GM21367 (cell line): ENCODE data around the gene VPS9D1.

ENCODE experiments used
- ATAC-seq: cut with Tn5 transposase; IDR thresholded peaks from one replicate; pipeline ENCODE4 v1.9.1; 2021; ENCODE audit not compliant: unreplicated experiment

Gene VPS9D1

GRCh38 chr16:89733322-89733721 lies 12.6 kb upstream of the VPS9D1 start:
- no peak for ATAC-seq

- ATAC-seq = no peak
These were observed 12.2 kb upstream of the VPS9D1 start for GRCh38 chr16:89732918-89733242.

DNA sequence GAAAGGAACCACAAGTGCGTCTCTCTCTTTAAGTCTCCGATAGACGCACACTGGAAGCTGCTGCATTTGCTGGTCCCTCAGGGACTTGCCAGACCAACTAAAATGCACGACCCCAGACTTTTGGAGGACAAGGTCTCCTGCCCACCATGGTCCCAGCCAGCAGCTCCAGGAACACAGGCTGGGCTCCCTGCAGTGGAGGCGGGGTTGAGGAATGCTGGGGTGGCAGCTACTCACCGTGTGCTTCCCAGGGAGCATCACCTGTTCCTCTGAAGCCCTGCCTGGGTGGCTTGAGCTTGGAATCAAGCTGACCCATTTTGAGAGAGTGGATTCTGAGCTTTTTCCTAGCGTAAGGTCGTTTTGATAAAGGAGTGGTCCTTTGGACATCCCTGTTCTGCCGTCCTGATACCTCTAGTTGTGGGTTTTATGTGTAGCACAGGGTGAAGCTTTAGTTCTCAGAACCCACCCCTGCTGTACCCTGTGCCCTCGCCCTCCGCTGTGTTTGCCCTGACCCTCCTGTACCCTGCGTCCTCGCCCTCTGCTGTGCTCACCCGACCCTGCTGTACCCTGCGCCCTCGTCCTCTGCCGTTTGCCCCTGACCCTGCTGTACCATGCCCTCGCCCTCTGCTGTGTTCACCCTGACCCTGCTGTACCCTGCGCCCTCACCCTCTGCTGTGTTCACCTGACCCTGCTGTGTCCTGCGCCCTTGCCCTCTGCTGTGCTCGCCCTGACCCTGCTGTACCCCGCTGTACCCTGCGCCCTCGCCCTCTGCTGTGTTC lies 11.6 kb upstream of the VPS9D1 start:
- ATAC-seq = no peak

GRCh38 chr16:89730610-89731234 lies 10.0 kb upstream of the VPS9D1 start:
- ATAC-seq = no peak

GRCh38 chr16:89729863-89730593 lies 9.3 kb upstream of the VPS9D1 start:
- no peak for ATAC-seq

GRCh38 chr16:89729293-89729692 lies 8.6 kb upstream of the VPS9D1 start:
- no peak for ATAC-seq

GRCh38 chr16:89727406-89728120 lies 6.9 kb upstream of the VPS9D1 start:
- ATAC-seq = no peak

- ATAC-seq = no peak
These were observed 2.9 kb upstream of the VPS9D1 start for GRCh38 chr16:89723279-89724250.

GRCh38 chr16:89722392-89723278 lies 1.9 kb upstream of the VPS9D1 start:
- no peak for ATAC-seq

DNA sequence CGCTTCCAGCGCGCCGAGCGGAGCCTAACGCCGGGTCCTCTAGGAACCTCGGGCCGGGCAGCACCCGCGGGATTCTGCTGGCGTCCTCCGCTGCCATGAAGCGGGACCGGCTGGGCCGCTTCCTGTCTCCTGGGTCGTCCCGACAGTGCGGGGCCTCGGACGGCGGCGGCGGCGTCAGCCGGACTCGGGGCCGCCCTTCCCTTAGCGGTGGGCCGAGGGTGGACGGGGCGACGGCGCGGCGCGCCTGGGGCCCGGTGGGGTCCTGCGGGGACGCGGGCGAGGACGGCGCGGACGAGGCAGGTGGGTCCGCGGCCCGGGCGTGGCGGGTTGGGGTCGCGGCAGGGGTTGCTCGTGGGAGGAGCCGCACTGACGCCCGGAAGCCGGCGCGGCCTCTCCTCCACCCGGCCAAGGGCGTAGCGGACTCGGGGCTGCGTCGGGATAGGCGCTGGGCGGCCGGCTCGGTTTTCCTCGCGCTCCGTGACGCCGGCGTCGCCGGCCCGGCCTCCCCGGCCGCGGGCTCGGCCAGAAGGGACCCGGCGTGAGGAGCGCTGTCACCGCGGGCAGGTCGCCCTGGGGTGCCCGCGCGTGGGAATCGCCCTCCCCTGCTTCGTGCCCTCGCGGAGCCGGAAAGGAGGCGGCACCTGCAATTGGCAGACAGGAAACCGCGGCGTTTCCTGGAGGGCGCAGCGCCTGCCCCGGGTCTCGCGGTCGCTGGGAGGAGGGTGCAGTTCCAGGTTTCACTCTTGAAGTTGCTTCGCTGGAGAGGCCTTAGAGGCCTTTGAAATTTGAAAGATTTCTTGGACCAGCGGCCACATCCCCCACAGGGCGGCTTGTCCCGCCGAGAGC lies 1.1 kb upstream of the VPS9D1 start:
- ATAC-seq = peak; percentile 21

DNA sequence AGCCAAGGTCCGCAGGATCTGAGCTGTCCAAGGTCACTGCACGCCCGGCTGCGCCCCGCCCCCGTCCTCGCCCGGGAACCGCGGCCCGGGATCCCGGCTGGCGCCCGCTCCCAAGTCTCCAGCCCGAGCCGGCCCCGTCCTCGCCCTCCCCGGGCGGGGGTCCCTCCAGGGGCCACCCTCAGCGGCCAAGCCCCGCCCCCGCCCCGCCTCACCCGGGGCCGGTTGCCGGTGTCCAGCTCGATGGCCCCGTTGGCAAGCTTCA lies 216 bp downstream of the VPS9D1 start:
- ATAC-seq = peak; percentile 9

DNA sequence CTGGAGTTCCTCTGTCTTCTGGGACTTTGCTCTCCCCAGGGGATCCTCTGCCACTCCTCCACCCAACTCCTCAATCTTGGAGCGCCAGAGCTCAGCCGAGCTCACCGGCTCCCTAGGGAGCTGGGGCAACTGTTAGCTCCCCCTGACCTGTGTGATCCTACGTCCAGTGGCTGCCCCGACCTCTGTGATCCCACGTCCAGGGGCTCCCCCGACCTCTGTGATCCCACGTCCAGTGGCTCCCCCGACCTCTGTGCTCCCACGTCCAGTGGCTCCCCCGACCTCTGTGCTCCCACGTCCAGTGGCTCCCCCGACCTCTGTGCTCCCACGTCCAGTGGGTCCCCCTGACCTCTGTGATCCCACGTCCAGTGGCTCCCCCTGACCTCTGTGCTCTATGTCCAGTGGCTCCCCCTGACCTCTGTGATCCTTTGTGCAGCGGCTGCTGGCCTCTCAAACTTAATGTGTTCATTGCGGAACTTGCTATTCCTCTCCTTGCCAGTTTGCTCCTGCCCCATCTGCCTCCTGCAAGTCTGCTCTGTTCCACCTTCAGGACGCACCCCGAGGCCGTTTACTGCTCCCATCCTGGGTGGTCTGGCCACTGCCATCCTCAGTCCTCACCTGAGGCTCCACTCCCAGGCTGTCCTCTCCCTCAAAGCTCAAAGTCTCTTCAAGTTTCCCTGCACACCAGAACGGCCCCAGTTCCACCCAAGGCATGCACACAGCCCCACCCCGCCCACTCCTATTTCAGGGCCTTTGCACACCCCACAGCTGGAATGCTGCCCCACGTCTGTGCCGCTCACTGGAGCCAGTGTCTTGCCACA lies 2.8 kb downstream of the VPS9D1 start:
- ATAC-seq = no peak

DNA sequence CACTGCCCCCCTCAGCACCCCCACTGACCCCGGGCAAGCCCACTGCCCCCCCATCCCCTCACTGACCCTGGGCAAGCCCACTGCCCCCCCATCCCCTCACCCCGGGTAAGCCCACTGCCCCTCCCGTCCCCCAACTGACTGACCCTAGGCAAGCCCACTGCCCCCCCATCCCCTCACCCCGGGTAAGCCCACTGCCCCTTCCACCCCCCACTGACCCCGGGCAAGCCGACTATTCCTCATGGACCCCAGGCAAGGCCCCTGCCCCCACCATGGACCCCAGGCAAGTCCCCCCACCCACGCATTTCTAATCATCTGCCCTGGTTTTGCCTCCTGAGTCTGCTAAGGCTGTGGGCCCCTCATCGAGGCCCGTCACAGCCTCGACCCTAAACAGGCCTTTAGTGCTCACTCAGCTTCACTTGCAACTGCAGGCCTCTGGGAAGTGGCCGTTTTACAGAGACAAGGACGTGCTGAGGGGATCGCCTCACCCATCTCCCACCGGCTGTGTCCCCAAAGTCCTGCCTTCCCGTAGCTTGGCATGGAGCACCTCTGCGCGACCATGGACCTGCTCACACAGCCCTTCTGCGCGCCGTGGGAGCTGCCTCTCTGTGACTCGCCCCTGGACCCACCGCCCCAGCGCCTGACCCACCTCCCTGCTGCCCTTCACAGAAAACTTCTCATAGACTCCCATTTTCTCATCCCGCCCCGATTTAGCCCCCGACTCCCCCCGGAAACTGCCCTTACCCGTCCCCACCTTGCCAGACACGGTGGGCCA lies 3.6 kb downstream of the VPS9D1 start:
- no peak for ATAC-seq

GRCh38 chr16:89716493-89716892 lies 4.2 kb downstream of the VPS9D1 start:
- ATAC-seq = no peak

DNA sequence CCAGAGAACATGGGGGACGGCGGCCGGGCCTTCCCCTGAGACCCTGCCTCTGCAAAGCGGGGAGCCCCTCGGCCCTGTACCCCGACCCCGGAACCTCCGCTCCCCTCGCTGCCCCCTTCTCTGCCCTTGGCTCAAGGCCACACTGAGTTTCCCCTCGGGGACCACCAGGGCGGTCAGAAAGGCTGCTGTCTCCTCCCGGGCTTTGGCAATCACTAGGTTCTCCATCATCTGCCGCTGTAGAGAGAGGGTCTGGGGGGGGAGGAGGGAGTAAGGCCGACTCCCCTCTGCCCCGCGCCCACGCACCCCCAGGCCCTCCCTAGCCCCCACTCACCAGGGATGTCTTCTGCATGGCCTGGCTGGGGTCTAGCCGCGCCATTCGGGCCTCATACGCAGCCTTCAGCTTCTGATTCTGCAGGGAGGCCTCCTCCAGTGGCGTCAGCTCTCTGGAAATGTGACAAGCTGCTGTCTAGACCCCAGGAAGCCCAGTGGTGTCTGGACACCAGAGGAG lies 8.4 kb downstream of the VPS9D1 start:
- no peak for ATAC-seq

DNA sequence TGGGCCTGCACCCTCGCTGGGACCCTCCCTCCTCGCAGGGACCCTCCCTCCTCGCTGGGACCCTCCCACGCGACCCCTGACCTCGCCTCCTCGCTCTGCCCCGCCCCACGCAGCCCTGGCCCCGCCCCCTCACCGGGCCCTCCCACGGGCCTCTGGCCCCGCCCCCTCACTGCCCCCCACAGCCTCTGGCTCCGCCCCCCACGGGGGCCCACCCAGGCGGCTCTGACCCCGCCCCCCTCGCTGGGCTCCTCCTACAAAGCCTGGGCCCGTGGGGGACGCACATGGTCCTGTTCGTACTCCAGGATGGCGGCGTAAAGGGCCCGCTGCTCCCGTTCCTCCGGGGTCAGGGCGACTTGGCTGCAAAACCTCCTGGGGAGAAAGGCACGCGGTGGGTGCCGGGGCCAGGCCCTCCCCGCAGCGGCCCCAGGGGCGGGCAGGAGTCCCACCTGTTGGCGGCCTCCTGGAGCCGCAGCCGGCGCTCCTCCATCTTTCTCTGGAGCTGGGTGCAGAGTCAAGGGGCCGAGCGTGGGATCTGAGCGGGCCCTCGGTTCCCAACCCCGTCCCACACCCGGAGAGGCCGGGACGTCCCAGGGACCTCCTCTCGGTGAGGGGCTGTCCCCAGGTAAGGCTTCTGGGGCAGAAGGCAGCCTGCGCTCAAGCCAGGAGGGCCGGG lies 9.0 kb downstream of the VPS9D1 start:
- ATAC-seq = no peak
